BLaER1 (cell line): Measurements from ENCODE around the gene ENAH.

Experiments
- H3K27ac ChIP-seq: shearing (Covaris generic); formaldehyde crosslinking; 2 replicates; pipeline ENCODE4 v1.8.1; 2022
- H3K27me3 ChIP-seq: shearing (Covaris generic); formaldehyde crosslinking; 2 replicates; pipeline ENCODE4 v1.8.1; 2022
- H3K36me3 ChIP-seq: shearing (Covaris generic); formaldehyde crosslinking; 2 replicates; pipeline ENCODE4 v1.8.1; 2022
- H3K4me1 ChIP-seq: shearing (Covaris generic); formaldehyde crosslinking; 2 replicates; pipeline ENCODE4 v1.8.1; 2022
- H3K4me2 ChIP-seq: shearing (Covaris generic); formaldehyde crosslinking; 2 replicates; pipeline ENCODE4 v1.8.1; 2022
- H3K4me3 ChIP-seq: shearing (Covaris generic); formaldehyde crosslinking; 2 replicates; pipeline ENCODE4 v1.8.1; 2022
- H3K9ac ChIP-seq: shearing (Covaris generic); formaldehyde crosslinking; 2 replicates; pipeline ENCODE4 v1.8.1; 2022
- H3K9me3 ChIP-seq: shearing (Covaris generic); formaldehyde crosslinking; 2 replicates; pipeline ENCODE4 v1.8.1; 2022
- H4K20me1 ChIP-seq: shearing (Covaris generic); formaldehyde crosslinking; 2 replicates; pipeline ENCODE4 v1.8.1; 2022
- Cebpa-rat ChIP-seq: shearing (Covaris generic); IDR thresholded peaks from 2 replicates; pipeline ENCODE4 v1.8.1; 2022

ENAH gene

GRCh38 chr1:225462714-225463574, 190.0 kb downstream of the ENAH start:
- TF ChIP-seq Cebpa-rat = no peak
- Histone ChIP-seq H3K36me3 (no peaks in the 10 kb centered on the region), H3K4me3 (no peak overlapping the region), H3K9ac (0 out of 2 replicates have a peak overlapping the region, but pooled peaks have one; percentile 16), H3K4me2 (peak overlapping the region; percentile 34), H3K4me1 (peaks cover 77% of the 10 kb centered on the region), H4K20me1 (no peaks in the 10 kb centered on the region), H3K27ac (peak overlapping the region; percentile 45; the same call in 1 of the 2 replicates), H3K9me3 (no peaks in the 10 kb centered on the region), H3K27me3 (no peaks in the 10 kb centered on the region)

DNA sequence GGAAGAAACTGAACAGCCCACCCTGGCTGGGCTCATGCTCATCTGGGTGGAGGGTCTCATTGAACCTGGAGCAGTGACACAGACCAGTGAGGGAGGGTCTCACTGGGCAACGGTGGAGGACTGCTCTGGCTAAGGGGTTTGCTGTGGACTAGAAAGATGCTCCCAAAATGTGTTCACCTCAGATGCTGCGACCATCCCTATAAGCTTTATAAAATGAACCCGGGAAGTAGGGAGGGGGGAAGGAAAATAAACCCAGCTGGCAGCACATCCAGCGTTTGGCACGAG, 190.6 kb downstream of the ENAH start:
- peaks cover 74% of the 10 kb centered on the region for H3K4me1 ChIP-seq

GRCh38 chr1:225461533-225462428, 191.1 kb downstream of the ENAH start:
- peak overlapping the region; percentile 16; the same call in 1 of the 2 replicates for H3K9ac ChIP-seq

More for the DNA sequence above, 190.6 kb downstream of the ENAH start:
- H3K9ac ChIP-seq = no peak overlapping the region
- TF ChIP-seq Cebpa-rat = no peak
- no peaks in the 10 kb centered on the region for H3K27me3 ChIP-seq
- H3K4me2 ChIP-seq = no peak overlapping the region
- H3K9me3 ChIP-seq = no peaks in the 10 kb centered on the region
- H4K20me1 ChIP-seq = no peaks in the 10 kb centered on the region
- H3K4me3 ChIP-seq = no peak overlapping the region
- H3K36me3 ChIP-seq = no peaks in the 10 kb centered on the region
- no peak overlapping the region for H3K27ac ChIP-seq

DNA sequence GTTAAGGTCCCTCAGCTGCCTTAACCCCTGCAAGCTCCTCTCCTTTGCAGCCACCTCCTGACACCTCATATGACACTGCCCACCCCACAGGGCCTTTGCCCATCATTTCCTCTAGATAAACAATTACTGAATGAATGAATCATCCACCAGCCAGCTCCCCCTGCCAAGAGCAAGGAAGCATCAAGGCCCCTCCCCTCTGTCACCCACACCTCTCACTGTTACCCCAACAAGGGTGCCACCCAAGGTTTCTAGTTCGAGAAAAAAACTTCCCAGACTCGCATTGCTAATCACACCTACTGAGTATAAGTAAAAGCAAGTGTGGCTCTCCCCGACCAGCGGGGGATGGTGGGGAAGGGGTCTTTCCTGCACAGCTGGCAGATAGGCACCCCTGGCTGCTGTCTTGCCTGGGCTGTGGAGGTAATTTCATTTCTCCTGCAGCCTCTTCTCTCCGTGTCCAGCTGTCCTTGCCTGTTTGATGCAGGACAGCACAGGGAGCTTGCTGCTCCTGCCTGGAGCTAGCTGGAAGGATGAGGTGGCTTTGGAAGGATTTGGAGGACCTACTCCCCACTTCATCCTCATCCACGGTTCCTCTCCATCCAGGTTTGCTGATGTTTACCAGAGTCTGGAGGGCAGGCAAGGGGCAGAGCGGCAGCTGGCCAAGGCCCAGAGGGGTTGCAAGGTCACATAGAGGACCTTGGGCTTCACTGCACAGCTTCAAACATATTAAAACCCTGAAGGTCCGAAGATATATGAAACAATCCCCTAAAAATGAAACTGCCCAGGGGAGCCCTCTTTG, 192.0 kb downstream of the ENAH start:
- no peaks in the 10 kb centered on the region for H4K20me1 ChIP-seq
- H3K27ac ChIP-seq = peak overlapping the region; percentile 55
- peak overlapping the region; percentile 16; the same call in 1 of the 2 replicates for H3K9ac ChIP-seq

More at GRCh38 chr1:225461533-225462428, 191.1 kb downstream of the ENAH start:
- H3K9me3 ChIP-seq = peaks cover 2% of the 10 kb centered on the region; the same call in 1 of the 2 replicates
- peaks cover 68% of the 10 kb centered on the region for H3K4me1 ChIP-seq
- TF ChIP-seq Cebpa-rat = no peak
- no peaks in the 10 kb centered on the region for H3K36me3 ChIP-seq
- H3K4me3 ChIP-seq = no peak overlapping the region
- no peaks in the 10 kb centered on the region for H3K27me3 ChIP-seq
- peak overlapping the region; percentile 70 for H3K4me2 ChIP-seq
- peak overlapping the region; percentile 31; the same call in 1 of the 2 replicates for H3K27ac ChIP-seq
- no peaks in the 10 kb centered on the region for H4K20me1 ChIP-seq

DNA sequence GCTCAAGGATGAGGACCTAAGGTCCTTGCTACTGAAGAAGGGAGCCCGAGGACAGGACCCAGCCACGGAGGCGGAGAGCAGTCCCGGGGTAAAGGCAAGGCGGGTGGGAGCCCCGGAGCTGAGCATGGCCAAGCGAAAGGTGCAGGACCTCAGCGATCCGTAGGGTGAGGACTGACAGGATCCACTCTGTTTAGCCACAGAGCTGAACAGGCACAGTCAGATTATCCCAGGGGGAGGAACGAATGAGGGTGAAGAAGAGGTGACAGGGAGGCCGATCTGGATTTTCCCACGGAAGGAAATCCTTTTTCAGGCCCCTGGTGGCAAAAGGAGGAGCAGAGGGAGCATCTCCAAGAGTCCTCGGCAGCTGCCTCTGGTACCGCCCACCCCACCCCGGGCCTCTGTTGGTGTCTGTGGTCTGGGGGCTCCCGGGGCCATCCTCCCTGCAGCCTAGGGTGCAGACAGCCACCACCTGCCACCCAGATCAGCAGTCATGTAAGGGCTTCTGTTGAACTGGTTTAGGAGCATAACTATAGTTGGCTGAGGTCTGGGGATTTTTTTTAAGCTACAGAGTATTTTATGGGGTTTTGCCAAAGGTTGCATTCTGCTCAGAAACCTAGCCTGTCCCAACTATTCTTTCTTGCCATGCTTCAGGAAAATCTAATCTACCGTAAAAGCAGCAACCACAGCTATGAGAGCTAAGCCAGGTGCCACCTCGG, 192.7 kb downstream of the ENAH start:
- no peak for TF ChIP-seq Cebpa-rat
- Histone ChIP-seq H3K4me1 (peaks cover 52% of the 10 kb centered on the region), H3K27ac (peak overlapping the region; percentile 55)

More for the DNA sequence above, 192.0 kb downstream of the ENAH start:
- H3K9me3 ChIP-seq = peaks cover 11% of the 10 kb centered on the region
- no peak for TF ChIP-seq Cebpa-rat
- H3K4me2 ChIP-seq = peak overlapping the region; percentile 70
- peaks cover 60% of the 10 kb centered on the region for H3K4me1 ChIP-seq
- no peaks in the 10 kb centered on the region for H3K36me3 ChIP-seq
- no peak overlapping the region for H3K4me3 ChIP-seq
- H3K27me3 ChIP-seq = no peaks in the 10 kb centered on the region

GRCh38 chr1:225458222-225458631, 194.7 kb downstream of the ENAH start:
- H3K27ac ChIP-seq = no peak overlapping the region
- H3K9me3 ChIP-seq = peaks cover 18% of the 10 kb centered on the region
- H3K4me1 ChIP-seq = peaks cover 53% of the 10 kb centered on the region
- no peak overlapping the region for H3K4me2 ChIP-seq
- no peaks in the 10 kb centered on the region for H4K20me1 ChIP-seq
- no peak overlapping the region for H3K4me3 ChIP-seq
- H3K27me3 ChIP-seq = no peaks in the 10 kb centered on the region
- no peak overlapping the region for H3K9ac ChIP-seq
- TF ChIP-seq Cebpa-rat = no peak
- H3K36me3 ChIP-seq = no peaks in the 10 kb centered on the region

More for the DNA sequence above, 192.7 kb downstream of the ENAH start:
- H3K4me2 ChIP-seq = peak overlapping the region; percentile 70
- no peaks in the 10 kb centered on the region for H3K36me3 ChIP-seq
- no peaks in the 10 kb centered on the region for H3K27me3 ChIP-seq
- H3K9ac ChIP-seq = peak overlapping the region; percentile 58; the same call in 1 of the 2 replicates
- H4K20me1 ChIP-seq = no peaks in the 10 kb centered on the region
- peaks cover 18% of the 10 kb centered on the region for H3K9me3 ChIP-seq
- H3K4me3 ChIP-seq = no peak overlapping the region

- H3K9ac ChIP-seq = no peak overlapping the region
- no peaks in the 10 kb centered on the region for H3K27me3 ChIP-seq
- no peaks in the 10 kb centered on the region for H4K20me1 ChIP-seq
- H3K4me1 ChIP-seq = peaks cover 28% of the 10 kb centered on the region
- peaks cover 18% of the 10 kb centered on the region for H3K9me3 ChIP-seq
- no peak for TF ChIP-seq Cebpa-rat
- no peak overlapping the region for H3K4me3 ChIP-seq
- H3K36me3 ChIP-seq = no peaks in the 10 kb centered on the region
- no peak overlapping the region for H3K27ac ChIP-seq
- no peak overlapping the region for H3K4me2 ChIP-seq
Measured at GRCh38 chr1:225454733-225455132, 198.2 kb downstream of the ENAH start.

- no peaks in the 10 kb centered on the region for H4K20me1 ChIP-seq
- no peaks in the 10 kb centered on the region for H3K27me3 ChIP-seq
- no peaks in the 10 kb centered on the region for H3K36me3 ChIP-seq
- H3K9ac ChIP-seq = no peak overlapping the region
- peaks cover 24% of the 10 kb centered on the region for H3K4me1 ChIP-seq
- H3K27ac ChIP-seq = no peak overlapping the region
- no peak overlapping the region for H3K4me3 ChIP-seq
- peaks cover 18% of the 10 kb centered on the region for H3K9me3 ChIP-seq
- H3K4me2 ChIP-seq = no peak overlapping the region
- TF ChIP-seq Cebpa-rat = no peak
Measured at GRCh38 chr1:225453797-225454648, 198.9 kb downstream of the ENAH start.
